OCI-LY7 (cell line): ENCODE results near the gene MORN1. TPM values are rescaled to one million over a fixed set of nuclear protein-coding genes. Genes with fewer than 3 reads are reported as not detected.

Experiments
- BruUV-seq: library from RNA; stranded (reverse); fragments of 400-500 nt; replicated peaks from 2 replicates; lab custom pipeline; 2021; lab: Mats Ljungman, UMichigan
- CTCF ChIA-PET: fragments of 300-600 bp; sonication (Branson Sonifier 250); formaldehyde crosslinking; loops from one replicate; lab custom pipeline; 2022; ENCODE audit warnings: antibody characterized with exemption; ENCODE audit not compliant: unreplicated experiment; lab: Charles Lee
- POLR2A ChIA-PET: fragments of 300-600 bp; sonication (Branson Sonifier 250); formaldehyde crosslinking; loops from one replicate; lab custom pipeline; 2022; ENCODE audit warnings: antibody characterized with exemption; lab: Charles Lee
- DNase-seq: peaks from one replicate; pipeline ENCODE4 v3.0.0-alpha.2; 2015; ENCODE audit warnings: low spot score
- H2AFZ ChIP-seq: fragments of 200-600 bp; sonication (generic), shearing (Covaris generic); 2 replicates; pipeline ENCODE4 v1.6.1; 2014; ENCODE audit warnings: mild to moderate bottlenecking, antibody characterized with exemption, low read length, moderate library complexity
- H3K27ac ChIP-seq: fragments of 200-600 bp; sonication (generic); 2 replicates; pipeline ENCODE4 v1.5.1; 2014; ENCODE audit warnings: mixed run types, low read depth, mild to moderate bottlenecking, moderate library complexity, low read length, inconsistent platforms; ENCODE audit not compliant: poor library complexity, severe bottlenecking
- H3K36me3 ChIP-seq: fragments of 200-600 bp; sonication (generic); 2 replicates; pipeline ENCODE4 v1.6.1; 2014; ENCODE audit warnings: mild to moderate bottlenecking, antibody characterized with exemption, low read length, moderate library complexity, mixed read lengths; ENCODE audit not compliant: insufficient read depth
- H3K4me1 ChIP-seq: fragments of 200-600 bp; sonication (generic); 2 replicates; pipeline ENCODE4 v1.5.1; 2014; ENCODE audit warnings: mild to moderate bottlenecking, low read length; ENCODE audit not compliant: insufficient read depth, poor library complexity, severe bottlenecking
- H3K4me2 ChIP-seq: fragments of 200-600 bp; sonication (generic); 2 replicates; pipeline ENCODE4 v1.6.1; 2014; ENCODE audit warnings: mild to moderate bottlenecking, low read length
- H3K4me3 ChIP-seq: fragments of 200-600 bp; sonication (generic); 2 replicates; pipeline ENCODE4 v1.5.1; 2014; ENCODE audit warnings: mild to moderate bottlenecking, low read depth, low read length; ENCODE audit not compliant: poor library complexity, severe bottlenecking
- H3K79me2 ChIP-seq: fragments of 200-600 bp; sonication (generic); 2 replicates; pipeline ENCODE4 v1.6.1; 2016; ENCODE audit warnings: low read depth, mild to moderate bottlenecking, low read length, moderate library complexity, mixed read lengths; ENCODE audit not compliant: insufficient read depth
- H3K9me2 ChIP-seq: fragments of 200-600 bp; sonication (generic); 2 replicates; pipeline ENCODE4 v1.6.1; 2016; ENCODE audit warnings: mild to moderate bottlenecking, low read length, mixed read lengths; ENCODE audit not compliant: insufficient read depth
- H3K9me3 ChIP-seq: fragments of 200-600 bp; sonication (generic); 2 replicates; pipeline ENCODE4 v1.6.1; 2014; ENCODE audit warnings: mild to moderate bottlenecking, mixed run types, low read length, mixed read lengths
- H4K20me1 ChIP-seq: fragments of 200-600 bp; sonication (generic); 2 replicates; pipeline ENCODE4 v1.6.1; 2014; ENCODE audit warnings: mild to moderate bottlenecking, antibody characterized with exemption, low read length, moderate library complexity, mixed read lengths; ENCODE audit not compliant: insufficient read depth
- CTCF ChIP-seq: fragments of 200-600 bp; sonication (generic); conservative IDR thresholded peaks from 2 replicates; pipeline ENCODE4 v1.5.1; 2014; ENCODE audit warnings: mild to moderate bottlenecking, antibody characterized with exemption, low read length, moderate library complexity, mixed read lengths
- EZH2phosphoT487 ChIP-seq: fragments of 200-600 bp; sonication (generic); IDR thresholded peaks from 2 replicates; pipeline ENCODE4 v1.6.1; 2018; ENCODE audit warnings: low read depth, borderline replicate concordance, mild to moderate bottlenecking, mixed run types, antibody characterized with exemption, low read length, moderate library complexity, mixed read lengths
- intact Hi-C: fragments of 100-400 bp; cut with micrococcal nuclease; formaldehyde crosslinking; loops from one replicate; pipeline ENCODE4 v1.10.0; 2022; ENCODE audit not compliant: unreplicated experiment
- total RNA-seq, 2 experiments: library from RNA; depleted of rRNA in 1 of 2; stranded (reverse); fragments of >200 nt in 1 of 2; shearing (Covaris generic) in 1 of 2; gene quantifications; 2 replicates each; pipeline ENCODE4 v1.2.3, GENCODE V29; 2014 to 2022

Gene MORN1
- total RNA-seq, 2 experiments from 2014 or later, result 13.1 to 29.7 TPM

DNA sequence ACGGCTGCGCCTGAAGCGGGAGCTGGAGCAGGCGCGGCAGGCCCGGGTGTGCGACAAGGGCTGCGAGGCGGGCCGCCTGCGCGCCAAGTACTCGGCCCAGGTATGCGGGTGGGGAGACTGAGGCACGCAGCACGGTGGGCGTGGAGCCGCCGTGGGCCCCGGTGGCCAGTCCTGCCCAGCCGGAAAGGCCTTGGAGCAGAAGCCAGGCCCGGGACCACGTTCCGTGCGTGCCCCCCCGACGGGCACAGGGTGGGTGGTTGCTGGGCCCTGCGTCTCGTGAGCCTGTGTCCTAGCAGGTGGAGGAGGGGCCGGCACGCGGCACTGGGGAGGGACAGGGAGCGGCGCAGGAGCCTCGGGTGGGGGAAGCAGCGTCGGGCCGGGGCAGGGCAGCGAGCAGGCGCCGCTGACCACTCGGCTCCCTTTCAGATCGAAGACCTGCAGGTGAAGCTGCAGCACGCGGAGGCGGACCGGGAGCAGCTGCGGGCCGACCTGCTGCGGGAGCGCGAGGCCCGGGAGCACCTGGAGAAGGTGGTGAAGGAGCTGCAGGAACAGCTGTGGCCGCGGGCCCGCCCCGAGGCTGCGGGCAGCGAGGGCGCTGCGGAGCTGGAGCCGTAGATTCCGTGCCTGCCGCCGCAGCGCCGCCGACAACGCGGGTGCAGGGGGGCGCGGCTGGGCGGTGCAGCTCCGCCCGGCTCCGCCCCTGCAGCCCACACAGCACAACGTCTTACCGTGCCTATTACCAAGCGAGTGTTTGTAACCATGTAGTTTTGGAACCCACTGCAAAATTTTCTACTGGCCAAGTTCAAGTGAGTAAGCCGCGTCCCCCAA lies 85.0 kb downstream of the MORN1 start:
- intact Hi-C loops, result no loop called here
- H3K79me2 ChIP-seq, result no peaks in the 10 kb centered on the region
- DNase-seq, result no peak
- no peaks in the 10 kb centered on the region for H3K9me3 ChIP-seq
- H3K4me3 ChIP-seq, result no peak overlapping the region
- no peaks in the 10 kb centered on the region for H3K36me3 ChIP-seq
- BruUV-seq, result no TSS peak
- POLR2A ChIA-PET, result no interaction called here
- H4K20me1 ChIP-seq, result no peaks in the 10 kb centered on the region
- no peak overlapping the region for H2AFZ ChIP-seq
- H3K4me2 ChIP-seq, result no peak overlapping the region
- TF ChIP-seq EZH2phosphoT487 (no peak), CTCF (no peak)
- no peak overlapping the region for H3K27ac ChIP-seq
- no peaks in the 10 kb centered on the region for H3K9me2 ChIP-seq
- CTCF ChIA-PET, result no interaction called here
- peaks cover 4% of the 10 kb centered on the region for H3K4me1 ChIP-seq

DNA sequence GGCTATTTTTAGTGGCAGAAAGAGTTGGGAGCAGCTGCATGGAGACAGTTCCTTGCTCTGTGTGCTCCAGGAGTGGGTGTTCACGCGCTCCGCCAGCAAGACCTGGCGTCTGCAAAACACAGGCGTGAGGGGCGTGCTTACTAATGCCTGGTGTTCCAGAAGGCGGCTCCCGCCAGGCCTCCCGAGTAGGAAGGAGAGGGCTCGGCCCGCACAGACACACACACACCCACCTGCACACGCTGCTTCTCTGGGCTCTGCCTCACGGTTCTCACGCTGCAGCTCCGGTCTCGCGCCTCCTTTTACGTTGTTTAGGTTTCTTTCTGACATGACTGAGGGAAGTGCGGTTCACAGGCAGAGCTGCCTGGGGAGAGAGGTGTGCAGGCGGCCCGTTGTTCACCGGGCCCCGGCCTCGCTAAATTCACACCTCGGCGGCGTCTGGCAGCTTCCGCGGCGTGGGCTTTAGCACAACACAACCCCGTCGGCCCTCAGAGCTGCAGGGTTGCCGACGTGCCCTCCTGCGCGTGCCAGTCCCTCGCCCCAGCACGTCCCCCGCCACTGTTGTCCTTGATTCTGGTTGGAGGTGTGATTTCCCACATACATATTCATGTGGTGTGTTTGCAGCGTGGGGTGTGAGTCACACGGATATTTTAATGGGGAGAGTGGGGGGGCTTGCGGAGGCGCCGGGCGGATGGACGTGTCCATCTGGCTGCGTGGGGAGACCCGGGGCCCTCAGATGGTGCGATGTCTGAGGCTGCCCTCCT lies 86.3 kb downstream of the MORN1 start:
- Histone ChIP-seq H4K20me1 (no peaks in the 10 kb centered on the region), H3K9me3 (no peaks in the 10 kb centered on the region), H3K36me3 (no peaks in the 10 kb centered on the region), H2AFZ (no peak overlapping the region), H3K27ac (no peak overlapping the region), H3K4me1 (peaks cover 17% of the 10 kb centered on the region), H3K4me3 (no peak overlapping the region), H3K79me2 (no peaks in the 10 kb centered on the region), H3K9me2 (no peaks in the 10 kb centered on the region), H3K4me2 (no peak overlapping the region)
- no TSS peak for BruUV-seq
- ChIA-PET CTCF (interaction anchor here (1.0 kb wide), 1 partner anchor 110 kb away, joined by 3 read pairs; the partner anchor contains the start of gene FAAP20), POLR2A (no interaction called here)
- TF ChIP-seq CTCF, result no peak
- TF ChIP-seq EZH2phosphoT487, result no peak
- intact Hi-C loops, result loop anchor here (5.0 kb wide), 1 partner anchor 108 kb away; no protein-coding TSS in a partner anchor
- DNase-seq, result no peak
